GM21723 (cell line): ENCODE data around the gene SH3BP4.

ENCODE experiments used
- ATAC-seq: cut with Tn5 transposase; IDR thresholded peaks from one replicate; pipeline ENCODE4 v1.9.1; 2021; ENCODE audit warnings: mild to moderate bottlenecking, moderate library complexity; ENCODE audit not compliant: unreplicated experiment

The SH3BP4 gene

GRCh38 chr2:235082578-235083338, 130.9 kb downstream of the SH3BP4 start:
- no peak for ATAC-seq

GRCh38 chr2:235083822-235084221, 132.0 kb downstream of the SH3BP4 start:
- no peak for ATAC-seq

DNA sequence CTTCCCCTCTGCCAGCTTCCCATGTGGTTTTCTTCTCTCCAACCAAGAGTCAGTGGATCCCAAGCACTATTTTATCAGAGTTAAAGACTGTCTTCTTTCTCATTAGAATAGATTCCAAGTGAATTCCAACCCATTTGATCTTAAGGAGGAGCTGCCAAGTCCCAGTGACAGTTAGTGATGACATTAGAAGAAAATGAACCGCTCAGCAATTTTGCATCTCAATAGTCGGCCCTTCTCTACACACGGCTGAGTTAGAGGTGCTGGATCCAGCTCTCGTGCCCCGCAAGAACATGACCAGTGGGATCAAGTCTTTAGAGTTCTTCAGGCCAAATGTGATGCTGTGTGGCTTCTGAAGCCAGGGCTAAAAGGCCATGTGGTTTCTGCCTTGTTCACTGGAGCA, 132.6 kb downstream of the SH3BP4 start:
- no peak for ATAC-seq

DNA sequence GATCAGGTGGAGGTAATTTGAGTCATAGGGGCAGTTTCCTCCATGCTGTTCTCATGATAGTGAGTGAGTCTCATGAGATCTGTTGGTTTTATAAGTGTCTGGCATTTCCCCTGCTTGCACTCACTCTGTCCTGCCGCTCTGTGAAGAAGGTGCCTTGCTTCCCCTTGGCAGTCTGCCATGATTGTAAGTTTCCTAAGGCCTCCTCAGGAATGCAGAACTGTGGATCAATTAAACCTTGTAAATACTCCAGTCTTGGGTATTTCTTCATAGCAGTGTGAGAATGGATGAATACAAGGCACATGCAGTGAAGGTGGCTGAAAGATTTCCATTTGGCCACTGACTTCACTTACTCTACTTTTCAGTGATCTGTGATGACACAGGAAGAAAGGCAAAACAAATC, 133.7 kb downstream of the SH3BP4 start:
- ATAC-seq = no peak

GRCh38 chr2:235086481-235087184, 134.8 kb downstream of the SH3BP4 start:
- no peak for ATAC-seq

- no peak for ATAC-seq
Measured at GRCh38 chr2:235087832-235088495, 136.1 kb downstream of the SH3BP4 start.

DNA sequence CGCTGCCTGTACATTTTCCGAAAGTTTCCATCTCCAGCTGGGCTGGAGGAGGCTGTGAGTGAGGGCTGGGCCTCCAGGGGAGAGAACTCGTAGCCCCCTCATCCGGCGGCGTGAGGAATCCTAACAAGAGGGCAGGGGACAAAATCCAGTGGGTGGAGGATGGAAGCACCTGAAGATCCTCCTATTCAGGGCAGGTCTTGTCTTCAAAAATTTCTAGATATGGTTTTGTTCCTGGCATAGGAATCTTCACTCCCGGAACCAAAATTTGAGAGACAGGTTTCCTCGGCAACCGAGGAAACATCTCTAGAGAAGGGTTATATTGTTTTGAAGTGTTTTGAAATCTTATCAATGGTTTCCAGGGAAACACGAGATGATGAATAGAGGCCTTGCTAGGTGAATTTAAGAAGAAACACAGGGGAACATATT, 136.7 kb downstream of the SH3BP4 start:
- no peak for ATAC-seq

- ATAC-seq = no peak
Measured at GRCh38 chr2:235091421-235091820, 139.6 kb downstream of the SH3BP4 start.

GRCh38 chr2:235091983-235092382, 140.2 kb downstream of the SH3BP4 start:
- ATAC-seq = no peak

- no peak for ATAC-seq
Measured at GRCh38 chr2:235092433-235093223, 140.8 kb downstream of the SH3BP4 start.

- ATAC-seq = no peak
Measured at GRCh38 chr2:235094457-235094856, 142.6 kb downstream of the SH3BP4 start.

DNA sequence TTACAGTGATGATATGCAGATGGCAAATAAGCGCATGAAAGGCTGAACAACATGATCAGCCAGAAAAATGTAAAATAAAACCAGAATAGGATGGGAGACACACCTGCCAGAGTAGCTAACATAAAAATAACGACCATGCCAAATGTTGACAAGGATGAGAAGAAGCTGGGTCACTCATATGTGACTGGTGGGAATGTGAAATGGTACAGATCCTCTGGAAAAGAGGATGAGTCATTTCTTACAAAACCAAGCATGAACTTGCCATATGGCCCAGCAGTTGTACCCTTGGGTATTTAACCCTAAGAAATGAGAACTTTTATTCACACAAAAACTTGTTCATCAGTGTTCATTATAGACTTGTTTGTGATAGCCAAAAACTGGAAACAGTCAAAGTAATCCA, 143.8 kb downstream of the SH3BP4 start:
- ATAC-seq = no peak

- no peak for ATAC-seq
Measured at GRCh38 chr2:235096447-235096846, 144.6 kb downstream of the SH3BP4 start.

- no peak for ATAC-seq
Measured at GRCh38 chr2:235097196-235097595, 145.4 kb downstream of the SH3BP4 start.

DNA sequence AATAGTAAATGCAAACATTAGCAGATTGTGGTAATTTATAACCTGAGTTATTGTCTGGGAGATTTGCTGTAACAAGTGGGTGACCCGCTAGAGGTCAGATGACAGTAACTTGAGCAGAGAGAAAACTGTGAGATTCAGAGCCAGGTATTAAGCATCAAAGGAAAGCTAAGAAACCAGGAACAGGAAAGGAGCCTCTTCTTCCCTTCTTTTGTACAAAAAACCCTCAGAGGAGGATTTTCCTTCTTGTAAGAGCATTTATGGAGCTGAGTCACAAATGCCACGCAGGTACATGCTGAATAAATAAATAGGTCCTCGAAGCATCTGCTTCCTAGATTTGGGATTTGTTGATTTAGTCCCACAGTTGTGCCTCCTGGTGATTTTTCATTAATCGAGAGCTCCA, 146.5 kb downstream of the SH3BP4 start:
- no peak for ATAC-seq

DNA sequence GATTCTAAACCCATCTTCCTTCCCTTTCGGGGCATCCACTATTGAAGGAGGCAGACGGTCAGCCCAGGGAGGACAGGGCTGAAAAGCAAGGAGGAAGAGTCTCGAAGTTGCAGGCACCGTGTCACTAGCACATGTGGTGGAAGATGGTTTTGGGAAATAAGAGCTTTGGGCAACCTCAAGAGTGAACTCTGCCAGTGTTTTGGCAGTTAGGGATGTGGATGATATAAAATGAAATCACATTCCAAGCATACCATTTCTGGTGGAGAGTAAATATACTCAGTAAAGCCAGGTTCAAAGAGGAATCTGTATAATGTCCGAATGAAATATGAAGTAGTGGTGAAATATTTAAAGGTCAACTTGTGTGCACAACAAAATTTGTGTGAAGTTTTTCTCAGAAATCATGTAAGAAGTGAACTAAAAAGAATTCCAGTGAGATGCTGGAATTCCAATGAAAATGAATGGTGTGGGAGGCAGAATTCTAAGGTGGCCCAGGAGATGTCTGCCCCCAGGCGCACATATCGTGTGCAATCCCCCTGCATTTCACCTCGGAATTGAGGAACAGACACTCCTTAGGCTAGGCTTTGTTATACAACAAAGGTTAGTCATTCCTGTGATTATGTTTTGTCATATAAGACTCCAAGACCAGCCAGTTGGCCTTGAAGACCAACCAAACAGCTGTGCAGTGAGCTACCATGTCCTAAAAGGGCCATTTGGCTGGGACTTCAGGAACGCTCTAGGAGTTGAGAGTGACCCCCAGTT, 147.1 kb downstream of the SH3BP4 start:
- ATAC-seq = no peak

DNA sequence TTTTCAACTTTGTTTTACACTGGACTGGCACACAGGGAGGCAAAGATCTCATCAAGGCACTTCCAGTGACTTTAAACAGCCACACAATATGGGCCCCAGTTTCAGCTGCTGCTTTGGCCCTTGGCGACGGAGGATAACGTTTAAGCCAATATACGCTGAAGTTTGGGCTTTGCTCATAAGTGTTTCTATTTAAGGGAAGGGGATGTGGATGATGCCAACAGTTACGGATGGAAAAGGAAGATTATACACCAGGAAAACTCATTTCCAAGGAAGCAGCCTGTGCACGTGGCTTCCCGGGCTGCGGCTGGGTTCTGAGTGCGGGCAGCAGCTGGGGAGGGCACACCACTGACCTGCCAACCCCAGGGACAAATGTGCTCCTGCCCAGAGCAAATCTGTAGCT, 151.1 kb downstream of the SH3BP4 start:
- ATAC-seq = no peak
